Gastroesophageal sphincter (tissue), 4 donors: ENCODE results near the gene RNF32. TPM values are rescaled to one million over a fixed set of nuclear protein-coding genes. Genes with fewer than 3 reads are reported as not detected.
"Not testable (repeated sequence)": the region's sequence is repeated elsewhere in the genome, so short reads cannot be mapped to it uniquely, and the experiment has no call there.

Source experiments
- ATAC-seq: fragments of 150-250 bp; one replicate; pipeline ENCODE4 v1.9.1; 2016; ENCODE audit warnings: mild to moderate bottlenecking, moderate library complexity
- H3K27ac ChIP-seq, 4 donors: fragments of 200-600 bp; sonication (generic) in 3 of 4; 1 replicate in 3 of 4; 2 replicates in 1 of 4; pipeline ENCODE4 v1.5.1; 2016 to 2019
- H3K27me3 ChIP-seq: fragments of 200-600 bp; sonication (generic); one replicate; pipeline ENCODE4 v1.5.1; 2019
- H3K36me3 ChIP-seq, 2 donors: fragments of 200-600 bp; sonication (generic); one replicate each; pipeline ENCODE4 v1.5.1; 2019; ENCODE audit warnings: control low read depth in 1 of 2
- H3K4me1 ChIP-seq, 3 donors: fragments of 200-600 bp; sonication (generic); 1 replicate in 2 of 3; 2 replicates in 1 of 3; pipeline ENCODE4 v1.5.1; 2016 to 2019; ENCODE audit warnings: control low read depth in 2 of 3
- H3K4me3 ChIP-seq, 2 donors: fragments of 200-600 bp; sonication (generic); one replicate each; pipeline ENCODE4 v1.5.1; 2019; ENCODE audit warnings: mild to moderate bottlenecking in 1 of 2, moderate library complexity in 1 of 2
- H3K9me3 ChIP-seq, 3 donors: fragments of 200-600 bp; sonication (generic); one replicate each; pipeline ENCODE4 v1.5.1; 2017 to 2019; ENCODE audit warnings: control low read depth in 2 of 3
- EP300 ChIP-seq: sonication (generic); formaldehyde crosslinking; IDR thresholded peaks from one replicate; pipeline ENCODE4 v1.6.1; 2017; ENCODE audit warnings: antibody characterized with exemption, mild to moderate bottlenecking
- POLR2A ChIP-seq, 2 donors: fragments of 450-650 bp; IDR thresholded peaks; one replicate each; pipeline ENCODE4 v1.6.1; 2017; ENCODE audit warnings: antibody characterized with exemption in 2 of 2, mild to moderate bottlenecking in 2 of 2, moderate library complexity in 1 of 2
- POLR2AphosphoS5 ChIP-seq: sonication (generic); formaldehyde crosslinking; IDR thresholded peaks from one replicate; pipeline ENCODE4 v1.6.1; 2017; ENCODE audit warnings: antibody characterized with exemption
- WGBS, 2 donors: methylation state at CpG; one replicate each; pipeline ENCODE4 v1.1.5; 2018; ENCODE audit warnings: low coverage in 1 of 2; 5-methylcytosine and 5-hydroxymethylcytosine counted together
- total RNA-seq, 4 donors: library from RNA; depleted of rRNA; stranded (reverse); fragments of >200 nt; gene quantifications; one replicate each; pipeline ENCODE4 v1.1.0, GENCODE V29; 2016
- TF ChIP-seq, protein P1 (sequence below), 4 experiments: fragments of 200-600 bp in 2 of 4; fragments of 450-650 bp in 2 of 4; sonication (generic) in 1 of 4; IDR thresholded peaks; one replicate each; pipeline ENCODE4 v1.5.1; 2017 to 2019; ENCODE audit warnings: antibody characterized with exemption in 4 of 4, mild to moderate bottlenecking in 2 of 4, moderate library complexity in 2 of 4

The RNF32 gene
- total RNA-seq, 4 donors from 2014 or later: 0.35 to 0.67 TPM; not detected in 2

DNA sequence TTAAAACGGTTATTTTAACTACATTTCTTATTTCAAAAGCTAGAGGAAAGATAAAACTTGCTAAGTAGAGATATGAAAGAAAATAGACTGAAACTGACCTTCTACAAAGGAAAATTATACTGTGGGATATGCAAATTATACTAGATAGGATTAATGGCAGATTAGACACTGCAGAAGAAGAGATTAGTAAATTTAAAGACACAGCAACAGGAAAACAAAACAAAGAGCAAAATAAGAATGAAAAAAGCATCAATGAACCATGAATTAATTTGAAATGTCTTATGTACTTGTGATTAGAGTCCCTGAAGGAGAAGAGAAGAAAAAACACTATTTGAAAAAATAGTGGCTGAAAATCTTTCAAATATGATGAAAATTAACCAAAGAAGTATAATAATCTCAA, 52.3 kb downstream of the RNF32 start:
- peaks cover 0 to 11% of the 10 kb centered on the region in 2 donors for H3K36me3 ChIP-seq
- H3K4me1 ChIP-seq: no peaks in the 10 kb centered on the region
- TF ChIP-seq EP300 (no peak), POLR2A (IDR thresholded peaks at IDR 0.05) (no peak), POLR2AphosphoS5 (no peak)
- TF ChIP-seq, protein P1, sequence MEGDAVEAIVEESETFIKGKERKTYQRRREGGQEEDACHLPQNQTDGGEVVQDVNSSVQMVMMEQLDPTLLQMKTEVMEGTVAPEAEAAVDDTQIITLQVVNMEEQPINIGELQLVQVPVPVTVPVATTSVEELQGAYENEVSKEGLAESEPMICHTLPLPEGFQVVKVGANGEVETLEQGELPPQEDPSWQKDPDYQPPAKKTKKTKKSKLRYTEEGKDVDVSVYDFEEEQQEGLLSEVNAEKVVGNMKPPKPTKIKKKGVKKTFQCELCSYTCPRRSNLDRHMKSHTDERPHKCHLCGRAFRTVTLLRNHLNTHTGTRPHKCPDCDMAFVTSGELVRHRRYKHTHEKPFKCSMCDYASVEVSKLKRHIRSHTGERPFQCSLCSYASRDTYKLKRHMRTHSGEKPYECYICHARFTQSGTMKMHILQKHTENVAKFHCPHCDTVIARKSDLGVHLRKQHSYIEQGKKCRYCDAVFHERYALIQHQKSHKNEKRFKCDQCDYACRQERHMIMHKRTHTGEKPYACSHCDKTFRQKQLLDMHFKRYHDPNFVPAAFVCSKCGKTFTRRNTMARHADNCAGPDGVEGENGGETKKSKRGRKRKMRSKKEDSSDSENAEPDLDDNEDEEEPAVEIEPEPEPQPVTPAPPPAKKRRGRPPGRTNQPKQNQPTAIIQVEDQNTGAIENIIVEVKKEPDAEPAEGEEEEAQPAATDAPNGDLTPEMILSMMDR (IDR thresholded peaks at IDR 0.05): no peak
- ATAC-seq: no peak
- no peaks in the 10 kb centered on the region for H3K27me3 ChIP-seq
- H3K9me3 ChIP-seq: peaks cover 0 to 12% (median 0%) of the 10 kb centered on the region in 3 donors
- no peak overlapping the region for H3K4me3 ChIP-seq
- 67 to 100% methylated on average over 1 of the region's 1 CpG for WGBS, 2 donors
- H3K27ac ChIP-seq: no peak overlapping the region

DNA sequence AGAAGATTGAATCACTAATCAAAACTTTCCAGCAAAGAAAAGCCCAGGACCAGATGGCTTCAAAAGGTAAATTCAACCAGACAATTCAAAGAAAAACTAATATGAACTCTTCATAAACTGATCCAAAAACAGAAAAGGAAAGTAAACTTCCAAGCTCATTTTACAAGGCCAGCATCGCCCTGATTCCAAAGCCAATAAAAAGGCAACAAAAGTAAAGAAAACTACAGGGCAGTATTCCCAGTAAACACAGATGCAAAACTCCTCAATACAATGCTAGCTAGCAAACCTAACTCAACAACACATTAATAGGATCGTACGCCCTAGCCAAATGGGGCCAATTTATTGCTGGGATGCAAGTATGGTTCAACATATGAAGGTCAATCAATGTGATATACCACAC, 53.1 kb downstream of the RNF32 start:
- H3K4me1 ChIP-seq: no peaks in the 10 kb centered on the region
- H3K27ac ChIP-seq: no peak overlapping the region
- peaks cover 0 to 16% (median 0%) of the 10 kb centered on the region in 3 donors for H3K9me3 ChIP-seq
- ATAC-seq: no peak
- WGBS, 2 donors: 87 to 97% methylated on average over 3 of the region's 3 CpGs
- no peak overlapping the region for H3K4me3 ChIP-seq
- H3K27me3 ChIP-seq: no peaks in the 10 kb centered on the region
- TF ChIP-seq POLR2A (IDR thresholded peaks at IDR 0.05) (no peak), POLR2AphosphoS5 (no peak), EP300 (no peak)
- TF ChIP-seq, protein P1 (IDR thresholded peaks at IDR 0.05): no peak
- peaks cover 0 to 18% of the 10 kb centered on the region in 2 donors for H3K36me3 ChIP-seq

DNA sequence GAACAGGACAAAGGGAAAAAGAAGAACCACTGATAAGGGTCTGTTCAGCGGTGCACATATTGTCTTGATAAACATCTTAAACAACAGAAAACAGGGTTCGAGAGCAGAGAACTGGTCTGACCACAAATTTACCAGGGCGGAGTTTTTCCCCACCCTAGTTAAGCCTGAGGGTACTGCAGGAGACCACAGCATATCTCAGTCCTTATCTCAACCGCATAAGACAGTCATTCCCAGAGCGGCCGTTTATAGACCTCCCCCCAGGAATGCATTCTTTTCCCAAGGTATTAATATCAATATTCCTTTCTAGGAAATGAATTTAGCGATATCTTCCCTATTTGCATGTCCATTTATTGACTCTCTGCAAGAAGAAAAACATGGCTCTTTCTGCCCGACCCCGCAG, 56.7 kb downstream of the RNF32 start:
- 89 to 96% methylated on average over 9 of the region's 9 CpGs for WGBS, 2 donors
- not testable (repeated sequence) for H3K27ac ChIP-seq, H3K4me1 ChIP-seq, H3K4me3 ChIP-seq, ATAC-seq, H3K27me3 ChIP-seq
- peaks cover 0 to 28% of the 10 kb centered on the region in 2 donors for H3K36me3 ChIP-seq
- peaks cover 0 to 16% (median 0%) of the 10 kb centered on the region in 3 donors for H3K9me3 ChIP-seq

DNA sequence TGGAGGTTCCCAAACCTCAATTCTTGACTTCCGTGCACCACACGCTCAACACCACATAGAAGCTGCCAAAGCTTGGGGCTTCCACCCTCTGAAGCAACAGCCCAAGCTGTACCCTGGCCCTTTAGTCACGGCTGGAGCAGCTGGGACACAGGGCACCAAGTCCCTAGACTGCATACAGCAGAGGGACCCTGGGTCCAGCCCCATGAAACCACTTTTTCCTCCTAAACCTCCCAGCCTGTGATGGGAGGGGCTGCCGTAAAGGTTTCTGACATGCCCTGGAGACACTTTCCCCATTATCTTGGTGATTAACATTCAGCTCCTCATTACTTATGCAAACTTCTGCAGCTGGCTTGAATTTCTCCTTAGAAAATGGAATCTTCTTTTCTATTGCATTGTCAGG, 57.9 kb downstream of the RNF32 start:
- H3K4me3 ChIP-seq, H3K27me3 ChIP-seq, H3K4me1 ChIP-seq, ATAC-seq, H3K27ac ChIP-seq: not testable (repeated sequence)
- Histone ChIP-seq H3K9me3 (peaks cover 0 to 16% (median 0%) of the 10 kb centered on the region in 3 donors), H3K36me3 (peaks cover 0 to 36% of the 10 kb centered on the region in 2 donors)
- WGBS, 2 donors: 100% methylated on average over 1 of the region's 4 CpGs

DNA sequence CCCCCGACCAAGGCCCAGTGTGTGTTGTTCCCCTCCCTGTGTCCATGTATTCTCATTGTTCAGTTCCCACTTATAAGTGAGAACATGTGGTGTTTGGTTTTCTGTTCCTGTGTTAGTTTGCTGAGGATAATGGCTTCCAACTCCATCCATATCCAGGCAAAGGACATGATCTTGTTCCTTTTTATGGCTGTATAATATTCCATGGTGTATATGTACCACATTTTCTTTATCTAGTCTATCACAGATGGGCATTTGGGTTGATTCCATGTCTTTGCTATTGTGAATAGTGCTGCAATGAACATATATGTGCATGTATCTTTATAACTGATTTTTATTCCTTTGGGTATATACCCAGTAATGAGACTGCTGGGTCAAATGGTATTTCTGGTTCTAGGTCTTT, 61.2 kb downstream of the RNF32 start:
- not testable (repeated sequence) for H3K4me1 ChIP-seq, ATAC-seq, H3K4me3 ChIP-seq, H3K27ac ChIP-seq, H3K27me3 ChIP-seq
- WGBS, 2 donors: 86 to 100% methylated on average over 1 of the region's 1 CpG
- H3K36me3 ChIP-seq: peaks cover 0 to 36% of the 10 kb centered on the region in 2 donors
- peaks cover 0 to 15% (median 0%) of the 10 kb centered on the region in 3 donors for H3K9me3 ChIP-seq

DNA sequence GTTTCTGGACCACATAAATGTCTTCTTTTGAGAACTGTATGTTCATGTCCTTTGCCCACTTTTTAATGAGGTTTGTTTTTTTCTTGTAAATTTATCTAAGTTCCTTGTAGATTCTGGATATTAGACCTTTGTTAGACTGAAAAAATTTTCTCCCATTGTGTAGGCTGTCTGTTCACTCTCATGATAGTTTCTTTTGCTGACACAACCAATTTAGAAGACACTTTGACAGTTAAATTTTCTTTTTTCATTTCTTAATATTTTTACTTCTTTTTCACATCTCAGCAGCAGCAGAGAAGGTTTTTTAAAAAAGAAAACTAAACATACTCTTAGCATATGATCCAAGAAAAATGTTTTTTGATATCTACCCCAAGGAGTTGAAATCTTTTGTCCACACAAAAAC, 61.8 kb downstream of the RNF32 start:
- no peaks in the 10 kb centered on the region for H3K4me1 ChIP-seq
- H3K27me3 ChIP-seq: no peaks in the 10 kb centered on the region
- peaks cover 0 to 30% of the 10 kb centered on the region in 2 donors for H3K36me3 ChIP-seq
- no peak overlapping the region for H3K27ac ChIP-seq
- no peak for ATAC-seq
- H3K9me3 ChIP-seq: peaks cover 0 to 12% (median 0%) of the 10 kb centered on the region in 3 donors
- TF ChIP-seq POLR2A (IDR thresholded peaks at IDR 0.05) (no peak), EP300 (no peak), POLR2AphosphoS5 (no peak)
- TF ChIP-seq, protein P1 (IDR thresholded peaks at IDR 0.05): no peak
- no peak overlapping the region for H3K4me3 ChIP-seq
